Keratinocyte (primary cell): ENCODE data around the gene PLAU. TPM values are rescaled to one million over a fixed set of nuclear protein-coding genes. Genes with fewer than 3 reads are reported as not detected.

Experiments
- DNase-seq: peaks from one replicate; pipeline ENCODE4 v3.0.0-alpha.2; 2011; ENCODE audit warnings: low read depth, missing footprints, low spot score
- FAIRE-seq: peaks from 2 replicates; lab custom pipeline; 2011; peaks lifted over from hg19 to GRCh38; lab: Jason Lieb, UNC
- H2AFZ ChIP-seq: 2 replicates; pipeline ENCODE4 v1.6.0; 2012; ENCODE audit warnings: low read length, control low read depth, inconsistent platforms; ENCODE audit not compliant: control insufficient read depth
- H3K27ac ChIP-seq: 2 replicates; pipeline ENCODE4 v1.5.1; 2011; ENCODE audit warnings: low read length; ENCODE audit not compliant: control insufficient read depth, insufficient read depth
- H3K27me3 ChIP-seq: 3 replicates; pipeline ENCODE4 v1.6.0; 2011; ENCODE audit warnings: low read length; ENCODE audit not compliant: control insufficient read depth, insufficient read depth; ENCODE audit errors: extremely low read depth
- H3K36me3 ChIP-seq, 2 experiments: 2 replicates in 1 of 2; 3 replicates in 1 of 2; pipeline ENCODE4 v1.5.1; 2011; ENCODE audit warnings: low read length in 2 of 2, mild to moderate bottlenecking in 1 of 2; ENCODE audit not compliant: control insufficient read depth in 2 of 2, insufficient read depth in 2 of 2; ENCODE audit errors: extremely low read depth in 1 of 2
- H3K4me1 ChIP-seq: 3 replicates; pipeline ENCODE4 v1.5.1; 2011; ENCODE audit warnings: low read length; ENCODE audit not compliant: control insufficient read depth, insufficient read depth; ENCODE audit errors: extremely low read depth
- H3K4me2 ChIP-seq: 3 replicates; pipeline ENCODE4 v1.6.0; 2011; ENCODE audit warnings: low read depth, low read length; ENCODE audit not compliant: control insufficient read depth, insufficient read depth; ENCODE audit errors: extremely low read depth
- H3K4me3 ChIP-seq, 3 experiments: fragments of 200-600 bp in 1 of 3; sonication (generic) in 1 of 3; 2 replicates in 2 of 3; 3 replicates in 1 of 3; pipeline ENCODE4 v1.5.1; 2011 to 2016; ENCODE audit warnings: low read length in 3 of 3, mild to moderate bottlenecking in 3 of 3, control low read depth in 2 of 3, inconsistent platforms in 1 of 3, low read depth in 1 of 3, mixed read lengths in 1 of 3, mixed run types in 1 of 3, moderate library complexity in 1 of 3; ENCODE audit not compliant: control insufficient read depth in 2 of 3, insufficient read depth in 2 of 3; ENCODE audit errors: extremely low read depth in 1 of 3
- H3K79me2 ChIP-seq: 2 replicates; pipeline ENCODE4 v1.6.0; 2012; ENCODE audit warnings: low read length; ENCODE audit not compliant: control insufficient read depth, insufficient read depth
- H3K9ac ChIP-seq: 3 replicates; pipeline ENCODE4 v1.6.0; 2011; ENCODE audit warnings: low read length; ENCODE audit not compliant: control insufficient read depth, insufficient read depth; ENCODE audit errors: extremely low read depth
- H3K9me1 ChIP-seq: 3 replicates; pipeline ENCODE4 v1.6.0; 2011; ENCODE audit warnings: low read length; ENCODE audit not compliant: control insufficient read depth, insufficient read depth; ENCODE audit errors: extremely low read depth
- H3K9me3 ChIP-seq: 2 replicates; pipeline ENCODE4 v1.5.1; 2012; ENCODE audit warnings: low read depth, low read length; ENCODE audit not compliant: control insufficient read depth
- H4K20me1 ChIP-seq: 3 replicates; pipeline ENCODE4 v1.6.0; 2011; ENCODE audit warnings: low read length; ENCODE audit not compliant: control insufficient read depth, insufficient read depth; ENCODE audit errors: extremely low read depth
- EZH2 ChIP-seq: IDR thresholded peaks from one replicate; pipeline ENCODE4 v1.6.1; 2012; ENCODE audit warnings: inconsistent platforms, mild to moderate bottlenecking, low read length, moderate library complexity
- dilution Hi-C: fragments of 300-500 bp; cut with MboI; formaldehyde crosslinking; loops from one replicate; pipeline ENCODE4 v1.7.0; 2020; ENCODE audit warnings: low sequenced_read_pairs; ENCODE audit not compliant: extremely low pct_ligation_motif_present
- polyA plus RNA-seq, 5 experiments: library from polyadenylated mRNA; depleted of rRNA in 3 of 5; stranded (reverse) in 3 of 5; stranded (forward) in 1 of 5; unstranded in 1 of 5; fragments of >200 nt; gene quantifications; 1 replicate in 1 of 5; 2 replicates in 3 of 5; 3 replicates in 1 of 5; pipeline versions ENCODE4 v1.2.1 to v1.2.3, GENCODE V29; 2011 to 2012; ENCODE audit warnings: missing spikeins in 2 of 5, low read depth in 1 of 5, low replicate concordance in 1 of 5
- TF ChIP-seq, protein P1 (sequence below), 3 experiments: IDR thresholded peaks in 1 of 3; conservative IDR thresholded peaks in 1 of 3; optimal IDR thresholded peaks in 1 of 3; 2 replicates in 2 of 3; 3 replicates in 1 of 3; pipeline versions ENCODE3 to v1.5.1; 2011; ENCODE audit warnings: low read length in 3 of 3, mild to moderate bottlenecking in 3 of 3, moderate library complexity in 2 of 3, control low read depth in 1 of 3, inconsistent platforms in 1 of 3; ENCODE audit not compliant: insufficient read depth in 2 of 3; ENCODE audit errors: extremely low read depth in 1 of 3

The PLAU gene
- polyA plus RNA-seq, 1 donor (not counting 4 experiments of a cell fraction or from before 2014, with no cell fraction given): 262 TPM

DNA sequence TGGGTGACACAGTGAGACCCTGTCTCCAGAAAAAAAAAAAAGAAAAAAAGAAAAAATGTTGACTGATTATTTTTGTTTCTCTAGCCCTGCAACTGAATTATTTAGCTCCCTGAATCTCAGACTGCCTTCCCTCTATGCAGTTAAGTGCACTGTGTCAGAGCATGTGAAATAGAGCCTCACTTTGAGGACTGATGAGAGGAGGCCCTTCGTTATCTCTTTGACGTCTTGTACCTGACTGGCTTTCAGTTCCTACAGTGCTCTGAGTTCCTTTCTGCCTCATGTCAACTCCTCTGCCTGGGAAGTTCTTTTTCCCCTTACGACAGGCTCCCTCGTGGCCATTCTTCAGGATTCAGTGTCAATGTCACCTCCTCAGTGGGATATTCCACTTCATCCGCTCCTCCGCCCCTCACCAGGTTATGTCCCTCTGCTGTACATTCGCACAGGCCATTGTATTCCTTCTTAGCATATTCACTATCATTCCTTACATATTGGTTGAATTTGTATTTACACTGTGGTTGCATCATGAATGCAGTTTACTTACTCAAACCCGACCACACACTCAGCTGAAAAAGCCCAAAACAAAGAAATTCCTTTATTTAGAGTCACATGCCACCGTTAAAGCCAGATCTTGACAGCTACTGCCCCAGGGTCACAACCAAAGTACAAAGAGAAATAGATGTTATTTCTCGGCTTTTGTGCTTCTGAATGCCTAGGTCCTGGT lies 18.5 kb upstream of the PLAU start:
- H2AFZ ChIP-seq: no peak overlapping the region
- no peak overlapping the region for H3K9ac ChIP-seq
- peaks cover 61% of the 10 kb centered on the region for H3K4me1 ChIP-seq
- no peaks in the 10 kb centered on the region for H3K27me3 ChIP-seq
- H3K4me2 ChIP-seq: no peak overlapping the region
- H3K9me3 ChIP-seq: no peaks in the 10 kb centered on the region
- no peak for TF ChIP-seq EZH2
- TF ChIP-seq, protein P1, sequence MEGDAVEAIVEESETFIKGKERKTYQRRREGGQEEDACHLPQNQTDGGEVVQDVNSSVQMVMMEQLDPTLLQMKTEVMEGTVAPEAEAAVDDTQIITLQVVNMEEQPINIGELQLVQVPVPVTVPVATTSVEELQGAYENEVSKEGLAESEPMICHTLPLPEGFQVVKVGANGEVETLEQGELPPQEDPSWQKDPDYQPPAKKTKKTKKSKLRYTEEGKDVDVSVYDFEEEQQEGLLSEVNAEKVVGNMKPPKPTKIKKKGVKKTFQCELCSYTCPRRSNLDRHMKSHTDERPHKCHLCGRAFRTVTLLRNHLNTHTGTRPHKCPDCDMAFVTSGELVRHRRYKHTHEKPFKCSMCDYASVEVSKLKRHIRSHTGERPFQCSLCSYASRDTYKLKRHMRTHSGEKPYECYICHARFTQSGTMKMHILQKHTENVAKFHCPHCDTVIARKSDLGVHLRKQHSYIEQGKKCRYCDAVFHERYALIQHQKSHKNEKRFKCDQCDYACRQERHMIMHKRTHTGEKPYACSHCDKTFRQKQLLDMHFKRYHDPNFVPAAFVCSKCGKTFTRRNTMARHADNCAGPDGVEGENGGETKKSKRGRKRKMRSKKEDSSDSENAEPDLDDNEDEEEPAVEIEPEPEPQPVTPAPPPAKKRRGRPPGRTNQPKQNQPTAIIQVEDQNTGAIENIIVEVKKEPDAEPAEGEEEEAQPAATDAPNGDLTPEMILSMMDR (optimal IDR thresholded peaks at IDR 0.05 in 1 of 3, IDR thresholded peaks at IDR 0.05 in 1 of 3, conservative IDR thresholded peaks at IDR 0.05 in 1 of 3; ENCODE audit: extremely low read depth in 1 of 3, insufficient read depth in 2 of 3, low read length in 3 of 3): no peak
- H3K4me3 ChIP-seq: no peak overlapping the region
- DNase-seq: no peak
- no peaks in the 10 kb centered on the region for H4K20me1 ChIP-seq
- H3K36me3 ChIP-seq: no peaks in the 10 kb centered on the region
- dilution Hi-C loops: no loop called here
- no peak for FAIRE-seq
- H3K9me1 ChIP-seq: no peaks in the 10 kb centered on the region
- no peaks in the 10 kb centered on the region for H3K79me2 ChIP-seq
- H3K27ac ChIP-seq: peak overlapping the region; percentile 82

- Histone ChIP-seq H3K79me2 (no peaks in the 10 kb centered on the region), H3K9ac (peak overlapping the region; percentile 28), H2AFZ (no peak overlapping the region), H3K36me3 (no peaks in the 10 kb centered on the region), H3K4me1 (peaks cover 54% of the 10 kb centered on the region), H3K9me1 (no peaks in the 10 kb centered on the region), H4K20me1 (no peaks in the 10 kb centered on the region), H3K9me3 (no peaks in the 10 kb centered on the region), H3K4me2 (peak overlapping the region; percentile 54), H3K4me3 (no peak overlapping the region), H3K27ac (peak overlapping the region; percentile 82), H3K27me3 (no peaks in the 10 kb centered on the region)
- TF ChIP-seq EZH2: no peak
- TF ChIP-seq, protein P1 (optimal IDR thresholded peaks at IDR 0.05 in 1 of 3, IDR thresholded peaks at IDR 0.05 in 1 of 3, conservative IDR thresholded peaks at IDR 0.05 in 1 of 3; ENCODE audit: extremely low read depth in 1 of 3, insufficient read depth in 2 of 3, low read length in 3 of 3): no peak
- DNase-seq (no peak), FAIRE-seq (no peak)
- dilution Hi-C loops: no loop called here
Measured at GRCh38 chr10:73893426-73893825, 17.5 kb upstream of the PLAU start.
